NCI-H1105 (cell line): ENCODE results near the gene LPP.
A peak's percentile ranks its signal among the peaks of the same experiment; 100 is the strongest.

Source experiments
- DNase-seq: peaks from one replicate; lab custom pipeline; 2025; lab: John Stamatoyannopoulos, UW

The LPP gene

DNA sequence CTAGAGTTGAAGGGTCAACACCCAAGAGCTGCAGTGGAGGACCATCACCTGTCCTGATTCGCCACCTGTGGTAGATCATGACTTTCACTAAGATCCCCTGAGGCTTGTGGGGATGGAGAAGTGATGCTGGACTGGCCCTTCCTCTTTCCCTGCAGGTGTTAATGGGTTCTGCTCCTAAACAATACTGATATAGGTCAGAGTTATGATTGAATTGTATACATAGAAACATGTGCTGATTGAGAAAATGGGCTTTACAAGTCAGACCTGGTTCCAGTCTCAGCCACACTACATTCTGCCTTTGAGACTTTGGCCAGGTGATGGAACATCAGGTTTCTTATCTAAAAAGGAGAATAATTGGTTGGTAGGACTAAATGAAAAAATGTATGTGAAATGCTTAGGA is 598.9 kb downstream of the LPP start:
- no peak for DNase-seq

GRCh38 chr3:188754267-188754666 is 600.3 kb downstream of the LPP start:
- DNase-seq: no peak

DNA sequence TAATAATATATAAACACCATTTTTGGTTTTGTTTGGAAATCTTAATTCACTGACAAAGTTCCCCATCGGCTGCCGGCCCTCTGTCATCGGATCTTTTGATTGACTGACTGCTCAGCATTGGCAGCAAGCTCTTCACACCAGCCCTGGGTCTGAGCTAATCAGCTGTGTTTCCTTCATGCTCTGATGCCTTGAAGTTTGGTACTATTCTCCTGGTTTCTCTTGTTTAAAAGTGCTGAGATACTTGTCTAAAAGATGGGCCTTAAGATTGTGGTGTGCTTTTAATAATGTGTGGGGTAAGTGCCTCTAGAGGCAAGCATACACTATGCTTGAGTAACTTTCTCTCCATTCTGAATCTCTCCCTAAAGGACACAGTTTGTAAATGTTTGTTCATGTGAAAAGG is 602.3 kb downstream of the LPP start:
- DNase-seq: no peak

DNA sequence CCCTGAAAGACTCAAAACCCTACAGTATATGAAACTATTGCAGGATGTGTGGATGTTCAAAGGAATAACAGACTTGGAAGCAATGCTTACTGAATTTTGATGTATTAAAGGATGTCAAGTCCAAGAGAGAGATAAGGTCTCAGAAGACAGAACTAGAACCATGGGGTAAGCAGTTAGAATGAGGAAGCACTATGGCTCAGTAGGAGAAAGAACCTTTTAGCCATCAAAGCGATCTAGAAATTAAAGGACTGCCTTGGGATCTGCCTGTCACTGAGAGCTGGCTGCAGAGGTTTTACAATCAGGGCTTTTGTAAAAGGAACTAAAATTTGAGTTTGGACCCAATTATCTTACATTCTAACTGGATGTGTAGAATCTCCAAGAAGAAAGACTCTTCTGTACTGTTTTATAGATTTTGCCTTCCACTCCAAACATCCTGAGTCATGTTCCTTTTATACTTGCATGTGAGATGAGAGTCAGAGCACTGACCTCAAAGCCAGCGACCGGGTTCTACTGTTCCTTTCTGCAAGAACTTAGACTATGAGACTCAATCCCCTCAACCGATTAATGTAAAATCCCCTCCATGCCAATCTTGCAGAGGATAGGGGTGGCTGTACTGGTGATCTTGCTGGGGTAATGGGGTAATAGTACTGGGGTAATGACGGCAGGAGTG is 605.5 kb downstream of the LPP start:
- no peak for DNase-seq

- no peak for DNase-seq
These were observed 606.5 kb downstream of the LPP start for GRCh38 chr3:188760408-188760807.

DNA sequence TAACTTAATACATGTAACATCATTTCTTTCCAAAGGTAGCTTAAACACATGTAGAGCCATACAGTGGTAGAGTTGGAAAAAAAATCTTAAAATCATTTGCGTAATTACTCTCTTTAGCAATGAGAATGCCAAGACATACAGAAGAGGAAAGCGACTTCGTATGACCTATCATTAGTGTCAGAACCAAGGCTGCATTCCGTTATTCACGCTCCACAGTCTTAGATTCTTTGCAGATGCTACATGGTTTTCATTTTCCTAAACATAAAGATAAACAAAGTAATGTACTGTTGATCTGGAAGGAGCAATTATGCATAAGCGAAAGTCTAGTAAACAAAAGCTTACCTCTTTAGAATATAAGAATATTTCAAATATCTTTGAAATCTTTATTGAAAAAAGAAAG is 607.5 kb downstream of the LPP start:
- DNase-seq: no peak

DNA sequence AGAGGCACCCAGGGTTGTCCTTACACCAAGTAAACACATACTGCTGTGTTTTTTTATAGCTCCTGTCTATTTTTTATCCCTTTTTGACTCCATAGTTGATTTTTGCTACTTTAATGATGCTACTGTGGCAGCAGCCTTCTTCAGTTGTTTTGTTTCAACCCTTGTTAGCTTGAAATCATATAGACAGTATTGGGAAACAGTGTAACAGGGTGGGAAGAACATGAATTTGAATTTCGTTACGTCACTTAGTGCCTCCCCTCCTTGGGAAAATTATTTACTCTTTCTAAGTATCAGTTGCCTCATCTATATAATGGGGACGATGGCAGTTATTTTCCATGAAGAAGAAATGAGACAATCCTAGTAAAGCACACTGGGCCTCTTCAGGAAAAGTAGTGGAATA is 608.0 kb downstream of the LPP start:
- no peak for DNase-seq

DNA sequence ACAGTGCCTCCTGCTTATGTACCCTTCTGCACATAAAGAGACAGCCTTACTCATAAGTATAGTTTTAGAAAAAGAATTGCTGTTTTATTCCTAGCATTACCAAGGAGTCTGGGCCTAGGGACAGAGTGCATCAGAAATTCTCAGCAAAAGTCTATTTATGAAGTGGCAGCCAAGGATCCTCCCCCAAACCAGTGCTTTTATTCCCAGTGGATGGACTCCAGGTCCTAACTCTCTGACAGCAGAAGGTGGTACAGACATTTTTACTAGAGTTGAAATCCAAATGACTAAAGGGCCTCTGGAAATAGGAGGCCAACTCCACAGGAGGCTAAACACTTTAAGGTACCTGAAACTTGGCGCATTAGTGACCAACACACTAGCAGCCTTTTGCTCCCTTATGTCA is 610.7 kb downstream of the LPP start:
- DNase-seq: no peak

- peak; percentile 10 for DNase-seq
These were observed 615.9 kb downstream of the LPP start for GRCh38 chr3:188769831-188770230.

DNA sequence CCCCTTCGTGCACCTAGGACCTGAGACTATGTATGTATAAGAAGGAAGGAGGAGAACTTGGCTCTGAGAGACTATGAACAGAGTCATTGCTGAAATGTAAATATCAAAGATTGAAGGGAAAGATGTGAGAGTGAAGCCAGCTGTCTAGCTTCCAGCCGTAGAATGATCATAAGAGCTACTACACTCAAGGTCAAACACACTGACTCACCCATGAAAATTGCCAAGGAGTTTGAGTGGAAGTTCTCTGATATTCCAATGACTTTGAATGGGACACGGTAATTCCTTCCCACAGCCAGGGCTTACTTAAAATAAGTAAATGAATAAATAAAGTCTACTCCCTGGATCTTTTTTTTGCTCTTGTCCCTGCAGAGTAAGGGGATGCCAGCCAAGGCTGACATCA is 618.9 kb downstream of the LPP start:
- DNase-seq: no peak

DNA sequence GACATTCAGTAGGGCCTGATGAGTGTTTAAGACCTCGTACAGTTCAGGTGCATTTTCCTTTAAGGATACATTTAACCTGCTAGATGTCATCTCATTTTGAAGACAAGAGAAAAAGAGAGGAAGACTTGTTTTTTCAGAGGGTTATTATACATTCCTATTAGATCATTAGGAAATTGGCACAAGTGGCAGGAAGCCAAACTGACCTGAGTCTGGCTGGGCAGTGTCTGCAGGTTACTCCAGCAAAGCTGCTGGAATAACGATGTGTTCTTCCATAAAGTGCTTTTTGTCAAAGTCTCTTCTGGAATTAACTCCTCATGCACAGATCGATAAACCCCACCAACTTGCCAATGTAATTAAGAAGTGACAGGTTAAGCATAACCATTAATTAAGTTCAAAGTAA is 621.5 kb downstream of the LPP start:
- no peak for DNase-seq

DNA sequence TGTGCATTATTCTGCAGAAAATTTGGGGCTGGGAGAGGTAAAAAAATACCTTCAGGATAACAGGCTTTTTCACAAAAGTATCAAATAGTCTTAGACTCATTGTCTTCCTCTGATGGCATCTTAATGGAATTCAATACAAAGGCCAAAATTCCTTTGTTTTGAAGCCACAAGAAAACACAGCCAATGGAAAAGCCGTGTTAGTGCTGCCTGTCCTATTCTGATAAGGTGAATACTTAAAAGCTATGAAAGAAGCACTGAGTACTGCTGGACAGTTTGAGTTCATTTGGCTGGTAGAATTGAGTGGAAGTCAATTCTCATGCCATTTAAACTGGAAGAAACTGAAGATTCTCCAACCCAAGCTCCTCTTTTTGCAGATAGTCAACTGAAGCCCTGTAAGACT is 622.5 kb downstream of the LPP start:
- no peak for DNase-seq

GRCh38 chr3:188778091-188778852 is 624.3 kb downstream of the LPP start:
- no peak for DNase-seq

- no peak for DNase-seq
These were observed 625.5 kb downstream of the LPP start for GRCh38 chr3:188779281-188779980.

GRCh38 chr3:188780193-188781147 is 626.5 kb downstream of the LPP start:
- no peak for DNase-seq

- no peak for DNase-seq
These were observed 628.7 kb downstream of the LPP start for GRCh38 chr3:188782613-188783124.

GRCh38 chr3:188786424-188786823 is 632.5 kb downstream of the LPP start:
- DNase-seq: no peak

DNA sequence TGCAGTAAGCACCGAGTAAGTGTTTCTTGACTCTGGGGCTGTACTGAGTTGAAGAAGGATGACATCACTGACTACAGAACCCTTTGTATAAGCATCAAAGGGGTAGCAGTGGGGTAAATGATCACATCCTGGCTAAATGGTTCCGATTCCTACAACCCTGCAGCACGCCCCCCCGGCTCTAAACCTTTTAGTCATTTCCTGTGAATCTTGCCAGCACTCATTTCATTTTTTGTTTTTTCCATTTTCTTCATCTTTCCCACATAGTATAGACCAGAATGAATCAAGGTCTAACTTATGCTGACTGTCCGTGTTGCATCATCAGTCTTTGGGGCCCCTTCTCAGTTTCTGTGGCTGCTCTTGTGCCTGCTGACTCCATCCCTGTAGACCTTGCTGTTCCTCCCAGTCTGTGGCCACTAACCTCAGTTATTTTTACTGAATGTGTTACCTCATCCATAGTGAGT is 634.7 kb downstream of the LPP start:
- DNase-seq: no peak

DNA sequence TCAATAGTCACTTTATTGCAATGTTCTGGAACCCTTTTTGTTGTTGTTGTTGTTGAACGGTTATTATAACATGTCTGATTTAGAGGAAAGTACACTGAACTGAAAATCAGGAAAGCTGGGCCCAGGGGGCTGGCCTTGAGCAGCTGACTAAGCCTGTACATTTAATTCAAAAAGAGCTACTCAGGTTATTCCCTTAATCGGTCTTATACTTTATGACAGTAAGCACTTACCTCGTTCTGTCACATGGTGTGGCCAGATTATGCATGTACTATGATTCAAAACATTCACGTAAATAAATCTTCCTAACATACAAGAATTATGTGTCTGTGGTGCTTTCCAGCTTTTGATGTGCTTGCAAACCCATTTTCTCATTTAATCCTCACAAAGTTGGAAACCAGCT is 635.3 kb downstream of the LPP start:
- DNase-seq: no peak

- no peak for DNase-seq
These were observed 637.4 kb downstream of the LPP start for GRCh38 chr3:188791311-188791710.

GRCh38 chr3:188792793-188793192 is 638.8 kb downstream of the LPP start:
- no peak for DNase-seq
